ENCODE data around the gene SIGMAR1.
A peak's percentile ranks its signal among the peaks of the same experiment; 100 is the strongest.
"Not testable (repeated sequence)": the region's sequence is repeated elsewhere in the genome, so short reads cannot be mapped to it uniquely, and the experiment has no call there.

SIGMAR1 gene

GRCh38 chr9:34654323-34655051, 16.9 kb upstream of the SIGMAR1 start:
- no peak for DNase-seq

- no peak for DNase-seq
Observed at GRCh38 chr9:34653151-34654072, 15.8 kb upstream of the SIGMAR1 start.

- DNase-seq = no peak
Observed at GRCh38 chr9:34652602-34653000, 15.0 kb upstream of the SIGMAR1 start.

- peak; percentile 63 for DNase-seq
Observed at GRCh38 chr9:34651876-34652601, 14.5 kb upstream of the SIGMAR1 start, which contains the start of gene IL11RA. IL11RA (plus strand) TSS chr9:34652185; CDS start chr9:34655218, 3,033 bp downstream.

GRCh38 chr9:34651321-34651720, 13.7 kb upstream of the SIGMAR1 start:
- DNase-seq = no peak

- no peak for DNase-seq
Observed at GRCh38 chr9:34650816-34651215, 13.2 kb upstream of the SIGMAR1 start.

GRCh38 chr9:34648673-34649072, 11.1 kb upstream of the SIGMAR1 start:
- no peak for DNase-seq

GRCh38 chr9:34647651-34648050, 10.1 kb upstream of the SIGMAR1 start:
- no peak for DNase-seq

GRCh38 chr9:34647084-34647403, 9.5 kb upstream of the SIGMAR1 start:
- DNase-seq = no peak

- DNase-seq = peak; percentile 98
Observed at GRCh38 chr9:34646211-34647083, 8.9 kb upstream of the SIGMAR1 start, which contains the start of gene GALT. GALT (plus strand) TSS chr9:34646675; CDS start chr9:34646705, 30 bp downstream.

- no peak for DNase-seq
Observed at GRCh38 chr9:34644766-34645314, 7.3 kb upstream of the SIGMAR1 start.

- DNase-seq = no peak
Observed at GRCh38 chr9:34642679-34643078, 5.1 kb upstream of the SIGMAR1 start.

- DNase-seq = not testable (repeated sequence)
Observed at GRCh38 chr9:34639322-34639721, 1.7 kb upstream of the SIGMAR1 start.

- DNase-seq = no peak
Observed at GRCh38 chr9:34638138-34638445, 505 bp upstream of the SIGMAR1 start.

- DNase-seq = peak; percentile 18
Observed at GRCh38 chr9:34636791-34637355, 714 bp downstream of the SIGMAR1 start.

GRCh38 chr9:34635556-34635955, 2.0 kb downstream of the SIGMAR1 start:
- DNase-seq = no peak

GRCh38 chr9:34634551-34635248, 2.9 kb downstream of the SIGMAR1 start:
- no peak for DNase-seq

- DNase-seq = peak; percentile 76
Observed at GRCh38 chr9:34633851-34634550, 3.6 kb downstream of the SIGMAR1 start.

GRCh38 chr9:34633166-34633565, 4.4 kb downstream of the SIGMAR1 start:
- no peak for DNase-seq

- DNase-seq = no peak
Observed at GRCh38 chr9:34630402-34631154, 7.0 kb downstream of the SIGMAR1 start.
